ENCODE measurements around the gene MCM10.

- TF ChIP-seq EP300 (conservative IDR thresholded peaks at IDR 0.05; ENCODE audit: poor library complexity, severe bottlenecking) (no peak), POLR2AphosphoS5 (IDR thresholded peaks at IDR 0.05) (no peak), EZH2 (IDR thresholded peaks at IDR 0.05; ENCODE audit: borderline replicate concordance, insufficient read depth, low read length, poor library complexity, severe bottlenecking) (no peak), RAD21 (conservative IDR thresholded peaks at IDR 0.05) (no peak), SMC3 (conservative IDR thresholded peaks at IDR 0.05; ENCODE audit: poor library complexity) (no peak), TAF1 (IDR thresholded peaks at IDR 0.05; ENCODE audit: low read depth) (no peak)
- TF ChIP-seq, protein P1, sequence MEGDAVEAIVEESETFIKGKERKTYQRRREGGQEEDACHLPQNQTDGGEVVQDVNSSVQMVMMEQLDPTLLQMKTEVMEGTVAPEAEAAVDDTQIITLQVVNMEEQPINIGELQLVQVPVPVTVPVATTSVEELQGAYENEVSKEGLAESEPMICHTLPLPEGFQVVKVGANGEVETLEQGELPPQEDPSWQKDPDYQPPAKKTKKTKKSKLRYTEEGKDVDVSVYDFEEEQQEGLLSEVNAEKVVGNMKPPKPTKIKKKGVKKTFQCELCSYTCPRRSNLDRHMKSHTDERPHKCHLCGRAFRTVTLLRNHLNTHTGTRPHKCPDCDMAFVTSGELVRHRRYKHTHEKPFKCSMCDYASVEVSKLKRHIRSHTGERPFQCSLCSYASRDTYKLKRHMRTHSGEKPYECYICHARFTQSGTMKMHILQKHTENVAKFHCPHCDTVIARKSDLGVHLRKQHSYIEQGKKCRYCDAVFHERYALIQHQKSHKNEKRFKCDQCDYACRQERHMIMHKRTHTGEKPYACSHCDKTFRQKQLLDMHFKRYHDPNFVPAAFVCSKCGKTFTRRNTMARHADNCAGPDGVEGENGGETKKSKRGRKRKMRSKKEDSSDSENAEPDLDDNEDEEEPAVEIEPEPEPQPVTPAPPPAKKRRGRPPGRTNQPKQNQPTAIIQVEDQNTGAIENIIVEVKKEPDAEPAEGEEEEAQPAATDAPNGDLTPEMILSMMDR (IDR thresholded peaks at IDR 0.05; ENCODE audit: poor library complexity, severe bottlenecking), result no peak
- TF ChIP-seq, protein P2, sequence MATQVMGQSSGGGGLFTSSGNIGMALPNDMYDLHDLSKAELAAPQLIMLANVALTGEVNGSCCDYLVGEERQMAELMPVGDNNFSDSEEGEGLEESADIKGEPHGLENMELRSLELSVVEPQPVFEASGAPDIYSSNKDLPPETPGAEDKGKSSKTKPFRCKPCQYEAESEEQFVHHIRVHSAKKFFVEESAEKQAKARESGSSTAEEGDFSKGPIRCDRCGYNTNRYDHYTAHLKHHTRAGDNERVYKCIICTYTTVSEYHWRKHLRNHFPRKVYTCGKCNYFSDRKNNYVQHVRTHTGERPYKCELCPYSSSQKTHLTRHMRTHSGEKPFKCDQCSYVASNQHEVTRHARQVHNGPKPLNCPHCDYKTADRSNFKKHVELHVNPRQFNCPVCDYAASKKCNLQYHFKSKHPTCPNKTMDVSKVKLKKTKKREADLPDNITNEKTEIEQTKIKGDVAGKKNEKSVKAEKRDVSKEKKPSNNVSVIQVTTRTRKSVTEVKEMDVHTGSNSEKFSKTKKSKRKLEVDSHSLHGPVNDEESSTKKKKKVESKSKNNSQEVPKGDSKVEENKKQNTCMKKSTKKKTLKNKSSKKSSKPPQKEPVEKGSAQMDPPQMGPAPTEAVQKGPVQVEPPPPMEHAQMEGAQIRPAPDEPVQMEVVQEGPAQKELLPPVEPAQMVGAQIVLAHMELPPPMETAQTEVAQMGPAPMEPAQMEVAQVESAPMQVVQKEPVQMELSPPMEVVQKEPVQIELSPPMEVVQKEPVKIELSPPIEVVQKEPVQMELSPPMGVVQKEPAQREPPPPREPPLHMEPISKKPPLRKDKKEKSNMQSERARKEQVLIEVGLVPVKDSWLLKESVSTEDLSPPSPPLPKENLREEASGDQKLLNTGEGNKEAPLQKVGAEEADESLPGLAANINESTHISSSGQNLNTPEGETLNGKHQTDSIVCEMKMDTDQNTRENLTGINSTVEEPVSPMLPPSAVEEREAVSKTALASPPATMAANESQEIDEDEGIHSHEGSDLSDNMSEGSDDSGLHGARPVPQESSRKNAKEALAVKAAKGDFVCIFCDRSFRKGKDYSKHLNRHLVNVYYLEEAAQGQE (IDR thresholded peaks at IDR 0.05; ENCODE audit: borderline replicate concordance), result no peak
Observed at GRCh38 chr10:13222566-13222965, 61.2 kb downstream of the MCM10 start.

Data from neural cell (in vitro differentiated cells).